ENCODE data around the gene PTPRE.

The PTPRE gene

DNA sequence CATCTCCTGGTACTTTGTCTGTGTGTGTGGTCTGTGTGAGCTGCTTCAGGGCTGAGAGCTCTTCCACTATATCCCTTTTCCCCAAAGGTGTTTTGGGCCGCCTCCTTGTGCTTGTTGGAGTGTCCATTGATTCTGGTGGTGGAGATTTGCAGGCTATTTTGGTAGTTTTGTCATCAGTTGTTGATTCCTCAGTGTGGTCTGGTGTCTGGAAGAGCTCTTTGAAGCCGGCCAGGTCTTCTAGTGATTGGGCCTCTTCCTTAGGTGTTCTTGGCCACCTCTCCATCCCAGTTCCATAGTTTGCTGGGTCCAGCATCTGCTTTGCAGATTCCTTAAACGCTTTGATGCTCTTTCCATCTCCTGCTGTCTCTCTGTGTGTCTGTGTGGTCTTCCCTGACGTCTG, 198.5 kb downstream of the PTPRE start:
- no peak for DNase-seq

DNA sequence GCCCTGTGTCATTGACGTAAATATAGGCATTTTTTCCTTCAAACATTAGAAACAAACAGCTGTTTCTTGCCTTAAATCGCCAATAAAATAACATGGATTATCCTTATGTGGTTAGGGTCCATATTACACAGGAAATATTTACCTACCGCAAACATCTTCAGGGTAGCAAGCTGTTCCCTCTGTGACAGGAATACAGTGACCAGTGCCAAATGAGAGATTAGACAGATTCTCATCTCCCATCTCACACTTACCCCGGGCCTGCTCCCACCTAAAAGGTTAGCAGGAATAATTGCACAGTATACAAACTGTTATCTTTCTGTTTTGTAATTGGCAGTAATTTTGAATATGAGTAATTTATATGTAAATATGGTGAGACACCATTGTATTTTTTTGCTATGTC, 202.8 kb downstream of the PTPRE start:
- no peak for DNase-seq

DNA sequence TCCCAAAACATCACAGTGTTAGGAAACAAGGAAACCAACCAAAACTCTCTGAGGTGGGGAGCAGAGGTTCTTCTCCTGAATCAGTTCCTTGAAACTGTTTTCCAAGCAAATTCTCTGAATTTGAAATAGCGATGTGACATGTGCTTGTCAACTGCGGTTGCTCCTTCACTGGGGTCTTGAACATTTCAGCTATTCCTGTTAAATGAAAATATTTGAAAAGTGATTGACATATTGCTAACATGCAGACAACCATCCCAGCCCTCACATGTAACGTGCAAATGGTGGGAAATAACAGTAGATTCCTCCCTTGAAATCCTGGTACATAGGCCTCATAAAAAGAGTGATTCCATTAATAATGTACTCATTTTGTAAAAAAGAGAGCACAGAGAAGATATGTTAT, 203.4 kb downstream of the PTPRE start:
- DNase-seq = no peak

DNA sequence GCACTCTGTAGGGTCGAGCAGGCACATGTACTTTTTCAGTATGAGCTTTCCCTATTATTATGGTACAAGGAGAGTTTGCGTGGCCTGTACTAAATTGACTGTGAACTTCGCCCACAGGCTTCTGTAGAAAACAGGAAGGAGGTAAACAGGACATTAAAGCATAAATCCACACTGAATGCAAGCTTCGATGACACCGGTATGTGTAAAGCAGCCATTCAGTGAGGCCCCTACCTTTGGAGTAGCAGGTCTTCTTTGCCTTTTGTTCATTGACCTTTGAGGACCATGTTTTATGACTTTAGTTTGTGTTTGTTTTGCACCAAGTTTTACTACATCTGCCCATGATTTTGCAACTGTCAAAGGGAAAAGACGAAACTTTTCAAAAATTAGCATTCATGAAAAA, 204.8 kb downstream of the PTPRE start:
- no peak for DNase-seq

DNA sequence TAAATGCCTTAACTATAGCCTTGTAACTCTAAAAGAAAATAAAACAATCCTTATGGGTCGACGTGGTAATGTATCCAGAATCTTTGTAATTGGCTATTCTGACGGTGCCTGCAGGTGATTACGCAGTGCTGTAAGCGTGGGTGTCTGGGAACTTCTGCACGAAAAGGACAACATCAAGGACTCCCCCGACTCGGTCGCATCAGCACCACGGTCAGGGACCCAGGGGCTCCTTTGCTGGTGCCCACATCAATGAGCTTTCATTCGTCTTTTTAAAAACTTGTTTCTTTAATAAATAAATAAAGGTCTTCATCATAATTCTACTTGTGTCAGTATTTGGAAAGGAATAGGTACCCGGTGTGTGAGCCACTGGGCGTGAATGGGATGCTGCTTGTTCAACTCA, 206.1 kb downstream of the PTPRE start:
- DNase-seq = no peak

DNA sequence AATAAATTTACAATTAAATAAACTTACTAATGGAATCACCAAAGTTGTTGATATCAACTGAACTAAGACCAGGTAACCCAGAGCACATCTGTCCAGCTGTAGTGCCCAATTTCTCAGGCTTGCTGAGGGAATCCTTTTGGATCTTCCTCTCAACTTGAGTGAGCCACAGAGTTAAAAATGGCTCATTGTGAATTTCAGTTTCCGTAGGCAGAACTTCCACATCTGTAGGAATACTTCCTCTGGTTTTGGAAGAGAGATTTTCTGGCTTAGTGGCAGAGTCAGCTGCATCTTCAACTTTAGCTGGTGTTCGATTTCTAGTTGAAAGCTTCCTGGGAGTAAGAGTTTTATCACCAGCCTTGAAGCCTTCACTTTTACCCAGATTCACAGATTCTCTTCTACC, 208.0 kb downstream of the PTPRE start:
- DNase-seq = no peak

DNA sequence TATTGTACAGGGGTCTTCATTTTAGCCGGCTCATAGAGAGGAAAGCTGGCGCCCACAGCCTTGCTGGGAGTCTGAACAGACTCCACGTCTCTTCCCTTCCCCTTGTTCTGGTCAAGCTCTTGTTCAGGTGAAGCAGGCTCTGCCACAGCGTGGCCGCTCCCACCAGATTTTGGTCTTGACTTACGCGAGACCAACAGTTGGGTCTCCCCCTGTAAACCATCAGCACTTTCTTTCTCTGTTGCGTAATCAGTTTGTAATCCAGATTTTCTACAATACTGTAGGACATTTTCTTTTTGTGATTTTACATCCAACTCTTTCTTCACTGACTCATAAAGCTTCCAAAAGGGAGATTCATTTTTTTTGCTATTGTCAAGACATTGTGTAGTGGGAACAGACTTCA, 208.5 kb downstream of the PTPRE start:
- no peak for DNase-seq

DNA sequence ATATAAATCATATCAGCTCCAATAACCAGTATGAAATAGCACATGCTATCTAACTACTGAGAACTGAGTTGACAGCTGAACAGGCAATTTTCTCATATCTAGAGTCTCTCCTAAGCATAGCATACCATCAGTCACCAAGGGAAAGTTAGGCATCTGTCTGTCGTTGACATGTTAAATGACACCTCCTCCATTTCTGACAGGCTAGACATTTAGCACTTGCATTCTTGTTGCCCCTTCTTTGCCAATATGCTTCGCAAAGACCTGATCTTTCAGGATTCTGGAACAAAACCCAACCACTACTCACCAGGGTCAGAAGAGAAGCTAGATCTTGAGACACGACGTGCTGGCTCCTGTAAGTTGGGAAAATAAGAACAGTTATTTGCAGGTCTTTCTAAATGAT, 209.3 kb downstream of the PTPRE start:
- no peak for DNase-seq

DNA sequence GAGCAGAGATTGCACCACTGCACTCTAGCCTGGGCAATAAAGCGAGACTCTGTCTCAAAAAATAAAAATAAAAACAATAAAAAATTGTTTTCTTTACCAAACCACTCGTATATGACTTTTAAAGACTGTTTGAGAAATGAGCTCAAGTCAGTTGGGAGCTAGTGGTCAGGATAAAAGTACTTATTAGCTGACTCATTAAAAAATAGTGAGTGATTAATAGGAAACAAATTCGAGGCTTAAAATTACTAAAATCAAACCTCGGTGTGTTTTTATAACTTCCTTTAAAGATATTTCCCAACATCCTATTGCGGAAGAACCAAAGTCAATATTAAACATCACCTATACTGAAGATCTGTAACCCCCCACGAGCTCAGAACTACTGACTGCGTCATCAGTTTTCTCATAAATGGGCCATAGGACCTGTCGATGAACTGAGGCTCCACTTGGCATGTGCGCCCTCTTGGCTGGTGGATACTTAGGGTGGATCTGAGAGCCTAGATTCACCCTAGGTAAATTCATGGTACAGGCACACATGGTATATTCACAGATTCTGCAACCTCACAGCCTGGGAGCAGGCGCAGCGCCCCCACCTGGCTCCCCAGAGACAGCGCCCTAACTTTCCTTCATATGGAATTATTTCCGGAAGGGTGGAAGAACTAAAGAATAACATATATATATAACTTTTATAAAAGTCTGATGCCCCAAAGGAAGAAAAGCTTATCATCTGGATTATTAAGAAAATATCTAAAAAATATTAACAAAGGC, 210.1 kb downstream of the PTPRE start:
- DNase-seq = no peak

DNA sequence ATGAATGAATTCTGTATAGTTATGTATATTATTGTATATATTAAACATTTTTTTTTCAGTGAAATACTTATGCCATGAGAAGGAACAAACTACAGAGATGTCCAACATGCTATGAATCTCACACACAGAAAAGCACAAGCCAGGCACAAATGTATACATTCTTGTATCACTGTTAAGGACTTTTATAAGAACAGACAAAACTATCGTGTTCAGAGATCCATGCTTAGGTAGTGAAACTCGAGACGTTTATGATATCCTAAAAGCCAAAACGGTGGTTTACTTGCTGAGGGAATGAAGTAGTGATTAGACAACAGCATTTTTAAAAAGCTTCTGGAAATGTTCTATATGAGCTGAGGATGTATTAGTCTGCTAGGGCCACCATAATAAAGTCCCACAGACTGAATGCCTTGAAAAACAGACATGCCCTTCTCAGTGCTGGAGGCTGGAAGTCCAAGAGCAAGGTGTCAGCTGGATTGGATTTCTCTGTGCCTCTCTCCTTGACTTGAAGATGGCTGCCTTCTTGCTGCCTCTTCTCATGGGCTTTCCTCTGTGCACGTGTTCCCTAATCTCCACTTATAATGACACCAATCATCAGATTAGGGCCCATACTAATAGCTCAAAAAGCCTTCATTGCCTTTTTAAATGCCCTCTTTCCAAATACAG, 215.0 kb downstream of the PTPRE start:
- DNase-seq = no peak

DNA sequence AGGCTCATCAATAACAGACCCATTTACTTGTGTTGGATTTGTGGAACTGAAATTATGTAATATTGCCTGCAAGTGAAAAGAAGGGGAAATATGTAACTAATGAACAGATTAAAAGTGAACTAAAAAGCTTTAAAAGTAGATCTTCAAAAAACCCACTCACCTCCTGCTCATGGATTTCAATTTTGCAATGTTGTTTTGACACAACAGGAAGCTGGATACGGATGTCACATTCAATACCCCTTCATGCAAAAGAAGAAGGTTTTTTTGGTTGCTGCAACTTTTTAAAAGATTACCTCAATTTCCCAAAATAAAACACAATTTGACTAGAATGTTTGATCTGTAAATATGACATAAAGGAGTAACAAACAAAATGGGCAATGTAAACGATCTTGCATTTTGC, 216.0 kb downstream of the PTPRE start:
- DNase-seq = no peak

DNA sequence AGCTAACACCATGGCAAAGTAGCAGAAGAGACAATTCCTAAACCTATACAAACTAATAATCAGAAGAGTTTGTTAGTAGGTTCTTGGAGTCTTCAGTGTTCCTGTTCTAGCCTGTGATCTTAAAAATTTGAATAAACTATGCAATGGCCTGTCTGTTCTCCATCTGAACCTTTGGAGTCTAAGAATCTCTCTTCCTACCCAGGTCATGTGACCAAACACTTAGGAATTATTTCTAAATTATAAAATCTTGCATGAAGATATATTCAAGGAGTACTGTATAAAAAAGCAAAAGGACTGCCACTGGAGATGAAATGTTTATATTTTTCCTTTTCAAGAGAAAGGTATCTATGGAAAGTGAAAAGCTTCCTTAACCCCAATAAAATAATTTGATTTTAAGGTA, 216.9 kb downstream of the PTPRE start:
- no peak for DNase-seq

DNA sequence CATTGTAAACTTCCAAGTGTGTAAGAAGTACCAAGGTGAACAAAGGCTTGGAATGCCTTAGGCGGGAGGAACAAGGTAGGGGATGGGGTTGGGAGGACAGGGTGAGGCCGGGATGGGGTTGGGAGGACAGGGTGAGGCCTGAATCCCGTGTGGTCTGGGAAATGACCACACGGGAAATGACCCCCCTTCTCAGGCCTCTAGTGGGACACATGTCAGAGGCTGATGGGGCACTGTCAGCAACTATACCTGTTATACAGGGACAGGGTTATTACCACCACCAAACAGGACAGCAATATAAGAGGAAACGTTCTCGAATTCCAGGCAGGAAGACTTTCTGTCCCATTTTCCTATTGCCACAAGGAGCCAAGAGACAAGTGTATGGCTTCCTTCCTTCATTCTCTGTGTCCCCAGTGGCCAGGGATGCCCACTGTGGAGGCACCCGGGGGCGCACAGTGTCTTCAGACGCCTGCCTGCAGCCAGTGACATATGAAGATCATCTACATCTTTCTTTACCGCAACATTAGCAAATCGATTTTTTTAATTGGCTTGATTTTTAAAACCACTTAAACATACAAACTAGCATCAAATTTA, 218.0 kb downstream of the PTPRE start:
- no peak for DNase-seq

DNA sequence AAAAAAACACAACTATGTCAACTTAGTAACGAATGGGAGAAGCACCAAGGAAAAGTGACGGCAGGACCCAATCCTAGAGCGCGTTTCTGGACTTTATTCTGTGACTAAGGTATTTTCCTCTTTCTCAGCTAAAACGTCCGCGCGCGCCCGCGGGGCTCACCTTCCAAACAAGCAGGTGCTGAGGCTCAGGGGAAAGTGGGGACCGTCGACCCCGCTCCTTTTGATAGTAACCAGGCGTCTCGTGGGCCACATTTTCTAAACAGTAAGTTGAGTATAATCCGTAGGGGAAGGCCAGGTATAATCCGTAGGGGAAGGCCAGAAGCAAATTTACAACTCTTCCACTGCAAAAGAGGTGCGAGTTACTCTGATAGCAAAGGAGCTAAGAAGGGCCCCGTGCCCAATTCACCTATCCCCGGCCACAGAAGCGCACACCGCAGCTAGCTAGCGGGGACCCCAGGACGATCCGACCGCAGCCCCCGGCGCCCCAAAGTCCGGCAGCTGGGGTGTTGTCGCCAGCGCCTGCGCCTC, 218.6 kb downstream of the PTPRE start:
- no peak for DNase-seq

DNA sequence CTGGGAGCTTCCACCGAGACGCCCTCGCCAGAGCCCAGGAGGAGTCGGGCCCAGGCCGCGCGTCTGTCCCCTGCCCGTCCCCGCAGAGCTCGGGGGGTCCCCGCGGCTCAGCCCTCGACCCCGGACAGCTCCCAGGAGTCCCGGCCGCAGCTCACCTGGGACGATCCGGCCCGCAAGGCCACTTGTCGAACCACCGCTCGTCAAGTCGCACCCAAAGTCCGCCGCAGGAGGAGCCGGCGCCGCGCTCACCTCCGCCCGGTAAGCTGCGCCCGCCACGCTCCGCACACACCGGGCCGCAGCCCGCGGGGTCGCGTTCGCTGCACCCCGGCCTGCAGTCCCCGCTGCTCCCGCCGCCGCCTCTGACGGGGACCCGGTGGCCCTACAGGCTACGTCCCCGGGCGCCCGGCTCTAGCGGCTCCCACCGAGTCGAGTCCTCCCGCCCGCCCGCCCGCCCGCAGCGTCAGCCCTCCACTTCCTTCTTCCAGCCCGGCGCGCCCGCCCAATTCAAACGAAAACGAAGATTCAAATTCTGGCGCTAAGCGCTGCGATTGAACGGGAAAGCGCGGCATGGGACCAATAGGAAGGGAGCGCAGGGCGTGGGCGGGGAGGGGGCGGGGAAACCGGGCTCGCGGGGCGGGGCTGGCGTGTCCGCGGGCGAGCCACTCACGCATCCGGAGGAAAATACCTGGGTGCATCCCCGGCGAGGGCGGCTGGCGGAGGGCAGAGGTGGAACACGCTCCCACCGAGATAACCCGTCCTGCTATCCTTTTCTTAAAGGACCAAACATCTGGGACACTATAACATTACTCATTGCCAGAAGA, 219.3 kb downstream of the PTPRE start, which contains the start of gene MKI67:
Gene MKI67, minus strand, starts transcription at position 480 of the 821 bp plus-strand sequence. CDS start 756 bp downstream, outside the sequence.
- peak; percentile 84 for DNase-seq

DNA sequence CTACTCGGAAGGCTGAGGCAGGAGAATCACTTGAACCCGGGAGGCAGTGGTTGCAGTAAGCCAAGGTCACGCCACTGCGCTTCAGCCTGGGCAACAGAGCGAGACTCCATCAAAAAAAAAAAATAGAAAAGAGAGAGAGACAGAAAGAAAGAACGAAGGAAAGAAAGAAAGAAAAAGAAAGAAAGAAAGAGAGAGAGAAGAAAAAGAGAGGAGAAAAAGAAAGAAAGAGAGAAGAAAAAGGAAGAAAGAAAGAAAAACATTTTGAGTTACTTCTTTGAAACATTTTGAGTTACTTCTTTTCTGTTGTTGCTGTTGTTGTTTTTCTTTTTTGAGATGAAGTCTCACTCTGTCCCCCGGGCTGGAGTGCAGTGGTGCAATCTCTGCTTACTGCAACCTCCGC, 221.7 kb downstream of the PTPRE start:
- no peak for DNase-seq

DNA sequence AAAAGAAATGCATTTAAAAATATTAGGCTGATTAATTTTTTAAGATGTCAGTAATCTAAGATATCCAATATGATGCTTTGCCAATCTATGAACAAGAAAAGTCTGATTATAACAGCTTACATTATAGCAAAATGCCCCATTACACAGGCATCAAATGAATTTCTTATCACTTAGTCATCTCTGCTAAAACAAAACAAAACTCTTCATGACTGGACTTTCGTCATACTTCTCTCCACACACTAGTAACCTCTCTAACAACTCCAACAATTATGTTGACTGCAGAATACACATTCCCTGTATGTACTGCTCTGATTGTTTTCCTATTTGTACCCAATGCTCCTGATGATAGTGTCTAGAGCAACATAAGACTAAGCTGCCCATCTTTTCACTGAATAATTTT, 223.1 kb downstream of the PTPRE start:
- no peak for DNase-seq
